GM13977 (cell line): ENCODE results near the gene TFAP2D.

Experiments used
- DNase-seq: peaks from one replicate; pipeline ENCODE4 v3.0.0; 2012; ENCODE audit warnings: low spot score
- in situ Hi-C: fragments of 300-500 bp; cut with MboI; formaldehyde crosslinking; loops from one replicate; pipeline ENCODE4 v1.12.0; 2022; ENCODE audit warnings: low sequenced_read_pairs, low pct_unique_long_range_greater_than_20kb, mixed read lengths, inconsistent platforms; ENCODE audit not compliant: unreplicated experiment
- TF ChIP-seq, protein P1 (sequence below): IDR thresholded peaks from 2 replicates; pipeline ENCODE4 v1.5.1; 2012; ENCODE audit warnings: mild to moderate bottlenecking, control low read depth; ENCODE audit not compliant: insufficient read depth; ENCODE audit errors: extremely low read depth, missing control alignments

Gene TFAP2D

GRCh38 chr6:50734488-50734887 lies 21.2 kb downstream of the TFAP2D start:
- TF ChIP-seq, protein P1, sequence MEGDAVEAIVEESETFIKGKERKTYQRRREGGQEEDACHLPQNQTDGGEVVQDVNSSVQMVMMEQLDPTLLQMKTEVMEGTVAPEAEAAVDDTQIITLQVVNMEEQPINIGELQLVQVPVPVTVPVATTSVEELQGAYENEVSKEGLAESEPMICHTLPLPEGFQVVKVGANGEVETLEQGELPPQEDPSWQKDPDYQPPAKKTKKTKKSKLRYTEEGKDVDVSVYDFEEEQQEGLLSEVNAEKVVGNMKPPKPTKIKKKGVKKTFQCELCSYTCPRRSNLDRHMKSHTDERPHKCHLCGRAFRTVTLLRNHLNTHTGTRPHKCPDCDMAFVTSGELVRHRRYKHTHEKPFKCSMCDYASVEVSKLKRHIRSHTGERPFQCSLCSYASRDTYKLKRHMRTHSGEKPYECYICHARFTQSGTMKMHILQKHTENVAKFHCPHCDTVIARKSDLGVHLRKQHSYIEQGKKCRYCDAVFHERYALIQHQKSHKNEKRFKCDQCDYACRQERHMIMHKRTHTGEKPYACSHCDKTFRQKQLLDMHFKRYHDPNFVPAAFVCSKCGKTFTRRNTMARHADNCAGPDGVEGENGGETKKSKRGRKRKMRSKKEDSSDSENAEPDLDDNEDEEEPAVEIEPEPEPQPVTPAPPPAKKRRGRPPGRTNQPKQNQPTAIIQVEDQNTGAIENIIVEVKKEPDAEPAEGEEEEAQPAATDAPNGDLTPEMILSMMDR, result no peak
- DNase-seq, result no peak
- in situ Hi-C loops, result no loop called here

GRCh38 chr6:50742161-50742560 lies 28.8 kb downstream of the TFAP2D start:
- in situ Hi-C loops, result no loop called here
- DNase-seq, result no peak
- TF ChIP-seq, protein P1, result no peak

DNA sequence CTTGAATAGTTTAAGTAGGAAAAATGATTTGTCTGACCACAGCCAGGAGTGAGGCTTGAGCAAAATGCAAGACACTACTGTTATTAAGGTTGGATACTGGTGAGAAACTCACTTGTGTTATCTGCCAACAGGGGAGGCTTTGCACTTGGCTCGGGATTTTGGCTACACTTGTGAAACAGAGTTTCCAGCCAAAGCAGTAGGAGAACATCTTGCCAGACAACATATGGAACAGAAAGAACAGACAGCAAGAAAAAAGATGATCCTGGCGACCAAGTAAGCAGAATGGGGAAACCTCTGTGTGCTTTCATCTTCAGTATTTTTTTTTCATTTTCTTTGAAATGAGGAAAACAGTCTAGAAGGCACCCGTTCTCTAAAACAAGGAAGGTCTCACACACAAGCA lies 31.6 kb downstream of the TFAP2D start:
- TF ChIP-seq, protein P1, result no peak
- no peak for DNase-seq
- in situ Hi-C loops, result no loop called here

DNA sequence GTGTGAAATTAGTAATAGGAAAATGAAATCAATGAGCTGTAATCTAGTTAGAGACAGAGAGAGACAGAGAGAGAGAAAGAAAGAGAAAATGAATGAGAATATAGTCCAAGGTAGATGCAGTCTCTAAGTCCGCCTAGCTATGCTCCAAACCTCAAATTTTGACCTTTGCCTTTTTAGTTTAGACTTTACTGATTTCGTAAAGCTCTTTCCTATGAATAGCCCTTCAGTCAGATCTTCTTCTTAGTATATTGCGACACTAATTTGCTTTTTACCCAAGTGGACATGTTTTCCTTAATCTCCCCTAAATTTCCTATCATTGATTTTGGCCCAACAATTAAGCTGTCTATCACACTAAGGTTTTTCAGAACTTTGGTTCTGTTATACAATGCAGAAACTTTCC lies 49.5 kb downstream of the TFAP2D start:
- DNase-seq, result no peak
- in situ Hi-C loops, result no loop called here
- TF ChIP-seq, protein P1, result no peak

DNA sequence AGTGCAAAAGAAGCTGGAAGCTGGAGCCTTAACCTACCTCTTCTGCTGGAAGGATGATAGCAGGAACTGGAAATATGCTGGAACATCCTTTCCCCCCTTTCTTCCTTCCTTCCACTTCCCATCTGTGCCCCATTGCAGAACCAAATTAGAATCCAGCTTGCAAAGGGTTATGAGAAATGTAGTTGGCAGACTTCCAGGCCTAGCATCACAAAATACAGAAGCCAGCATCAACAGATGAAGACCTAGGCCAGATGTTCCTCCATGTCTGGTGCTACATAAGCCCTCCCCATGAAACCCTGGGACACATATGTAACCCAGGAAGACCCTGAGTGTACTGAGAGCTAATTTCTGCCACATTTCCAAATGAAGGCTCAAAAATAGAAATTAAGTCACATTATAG lies 65.4 kb downstream of the TFAP2D start:
- DNase-seq, result no peak
- TF ChIP-seq, protein P1, result no peak
- in situ Hi-C loops, result no loop called here

GRCh38 chr6:50780382-50780781 lies 67.1 kb downstream of the TFAP2D start:
- DNase-seq, result no peak
- TF ChIP-seq, protein P1, result no peak
- in situ Hi-C loops, result no loop called here

DNA sequence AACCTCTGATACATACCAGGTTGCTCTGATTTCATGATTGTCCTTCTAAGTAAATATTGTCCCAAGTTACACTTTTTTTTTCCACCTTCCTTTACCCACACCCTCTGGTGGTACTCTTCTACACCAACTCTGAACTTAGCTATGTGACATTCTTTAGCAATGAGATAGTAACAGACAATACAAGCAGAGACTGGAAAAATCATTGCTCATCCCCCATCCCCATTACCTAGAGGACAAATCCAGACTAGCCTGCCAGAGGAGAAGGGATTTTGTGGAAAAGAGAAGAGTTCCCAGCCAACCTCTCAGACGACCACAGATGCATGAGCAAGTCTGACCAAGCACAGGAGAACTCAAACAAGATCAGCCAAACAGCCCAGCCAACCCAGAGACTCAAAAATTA lies 72.6 kb downstream of the TFAP2D start:
- DNase-seq, result no peak
- in situ Hi-C loops, result no loop called here
- TF ChIP-seq, protein P1, result no peak
